Naive B cell (primary cell): ENCODE measurements around the gene TGFBI. TPM values are rescaled to one million over a fixed set of nuclear protein-coding genes. Genes with fewer than 3 reads are reported as not detected.
A peak's percentile ranks its signal among the peaks of the same experiment; 100 is the strongest.

Experiments used
- ATAC-seq, 2 donors: fragments of 150-1000 bp; cut with Tn5 transposase; 2 replicates each; pipeline ENCODE4 v1.10.0; 2021; ENCODE audit warnings: low read depth in 2 of 2, mild to moderate bottlenecking in 2 of 2, moderate library complexity in 2 of 2
- DNase-seq: peaks from one replicate; pipeline ENCODE4 v3.0.0; 2022
- H3K27ac Mint-ChIP-seq, 6 donors: one replicate each; pipeline ENCODE4 v1.8.0; 2020 to 2022; ENCODE audit warnings: mild to moderate bottlenecking in 6 of 6, mixed read lengths in 6 of 6, moderate library complexity in 5 of 6, inconsistent platforms in 2 of 6
- H3K27me3 Mint-ChIP-seq, 3 donors: one replicate each; pipeline ENCODE4 v1.8.0; 2021 to 2022; ENCODE audit warnings: mixed read lengths in 3 of 3, mild to moderate bottlenecking in 1 of 3
- H3K36me3 Mint-ChIP-seq, 2 donors: one replicate each; pipeline ENCODE4 v1.8.0; 2020 to 2022; ENCODE audit warnings: mixed read lengths in 2 of 2, inconsistent platforms in 1 of 2, mild to moderate bottlenecking in 1 of 2
- H3K4me1 Mint-ChIP-seq, 3 donors: one replicate each; pipeline ENCODE4 v1.8.0; 2020 to 2022; ENCODE audit warnings: mixed read lengths in 3 of 3, inconsistent platforms in 1 of 3, mild to moderate bottlenecking in 1 of 3, moderate library complexity in 1 of 3
- H3K4me3 Mint-ChIP-seq, 8 donors: one replicate each; pipeline ENCODE4 v1.8.0; 2020 to 2022; ENCODE audit warnings: mild to moderate bottlenecking in 8 of 8, mixed read lengths in 8 of 8, moderate library complexity in 8 of 8, inconsistent platforms in 2 of 8
- H3K9me3 Mint-ChIP-seq, 7 donors: one replicate each; pipeline ENCODE4 v1.8.0; 2020 to 2022; ENCODE audit warnings: mixed read lengths in 7 of 7, mild to moderate bottlenecking in 5 of 7, inconsistent platforms in 2 of 7, moderate library complexity in 1 of 7
- polyA plus RNA-seq, 6 donors: library from polyadenylated mRNA; unstranded; fragments of 300-500 nt; fragmentation: Illumina TruSeq; gene quantifications; one replicate each; pipeline ENCODE4 v1.2.3, GENCODE V29; 2021; ENCODE audit warnings: low read depth in 6 of 6

Gene TGFBI
- polyA plus RNA-seq, 6 donors from 2014 or later: 0.20 to 4.3 (median 1.2) TPM

- Mint-ChIP-seq H3K4me3 (no peak overlapping the region), H3K27me3 (peaks cover 0 to 5% (median 5%) of the 10 kb centered on the region in 3 donors), H3K9me3 (no peaks in the 10 kb centered on the region), H3K27ac (no peak overlapping the region), H3K4me1 (no peaks in the 10 kb centered on the region), H3K36me3 (no peaks in the 10 kb centered on the region)
- ATAC-seq (no peak), DNase-seq (no peak)
Observed at GRCh38 chr5:136047858-136048257, 19.1 kb downstream of the TGFBI start.

- Mint-ChIP-seq H3K9me3 (no peaks in the 10 kb centered on the region), H3K4me1 (no peaks in the 10 kb centered on the region), H3K27ac (no peak overlapping the region), H3K36me3 (no peaks in the 10 kb centered on the region), H3K27me3 (peaks cover 0 to 5% (median 5%) of the 10 kb centered on the region in 3 donors), H3K4me3 (no peak overlapping the region)
- no peak for ATAC-seq
- DNase-seq: no peak
Observed at GRCh38 chr5:136048966-136049365, 20.2 kb downstream of the TGFBI start.

- H3K27ac Mint-ChIP-seq: no peak overlapping the region
- ATAC-seq (no peak), DNase-seq (no peak)
- H3K27me3 Mint-ChIP-seq: peaks cover 0 to 5% (median 0%) of the 10 kb centered on the region in 3 donors
- H3K4me1 Mint-ChIP-seq: no peaks in the 10 kb centered on the region
- no peaks in the 10 kb centered on the region for H3K36me3 Mint-ChIP-seq
- H3K4me3 Mint-ChIP-seq: no peak overlapping the region
- no peaks in the 10 kb centered on the region for H3K9me3 Mint-ChIP-seq
Observed at GRCh38 chr5:136051486-136052220, 22.9 kb downstream of the TGFBI start.

- DNase-seq (no peak), ATAC-seq (no peak)
- H3K4me3 Mint-ChIP-seq: peak overlapping the region in 1 of 8 donors; percentile 80
- H3K9me3 Mint-ChIP-seq: no peaks in the 10 kb centered on the region
- peaks cover 0 to 10% (median 0%) of the 10 kb centered on the region in 3 donors for H3K27me3 Mint-ChIP-seq
- H3K4me1 Mint-ChIP-seq: no peaks in the 10 kb centered on the region
- H3K27ac Mint-ChIP-seq: no peak overlapping the region
- H3K36me3 Mint-ChIP-seq: no peaks in the 10 kb centered on the region
Observed at GRCh38 chr5:136052692-136053335, 24.0 kb downstream of the TGFBI start.

- H3K27me3 Mint-ChIP-seq: peaks cover 0 to 5% (median 0%) of the 10 kb centered on the region in 3 donors
Observed at GRCh38 chr5:136053336-136054141, 24.8 kb downstream of the TGFBI start.

GRCh38 chr5:136054142-136055019 is 25.6 kb downstream of the TGFBI start:
- Mint-ChIP-seq H3K36me3 (no peaks in the 10 kb centered on the region), H3K27me3 (peaks cover 0 to 5% (median 0%) of the 10 kb centered on the region in 3 donors), H3K4me3 (no peak overlapping the region), H3K9me3 (no peaks in the 10 kb centered on the region), H3K27ac (no peak overlapping the region), H3K4me1 (no peaks in the 10 kb centered on the region)
- no peak for ATAC-seq
- DNase-seq: no peak

More at GRCh38 chr5:136053336-136054141, 24.8 kb downstream of the TGFBI start:
- H3K4me3 Mint-ChIP-seq: no peak overlapping the region
- ATAC-seq (no peak), DNase-seq (no peak)
- H3K4me1 Mint-ChIP-seq: no peaks in the 10 kb centered on the region
- no peaks in the 10 kb centered on the region for H3K9me3 Mint-ChIP-seq
- H3K36me3 Mint-ChIP-seq: no peaks in the 10 kb centered on the region
- H3K27ac Mint-ChIP-seq: peak overlapping the region in 1 of 6 donors; percentile 60

- Mint-ChIP-seq H3K4me3 (no peak overlapping the region), H3K27me3 (peaks cover 0 to 5% (median 0%) of the 10 kb centered on the region in 3 donors), H3K36me3 (no peaks in the 10 kb centered on the region), H3K27ac (no peak overlapping the region), H3K9me3 (no peaks in the 10 kb centered on the region), H3K4me1 (no peaks in the 10 kb centered on the region)
- DNase-seq (no peak), ATAC-seq (no peak)
Observed at GRCh38 chr5:136055612-136056309, 27.0 kb downstream of the TGFBI start.

GRCh38 chr5:136056336-136056735 is 27.5 kb downstream of the TGFBI start:
- ATAC-seq: no peak
- H3K4me3 Mint-ChIP-seq: no peak overlapping the region
- no peaks in the 10 kb centered on the region for H3K9me3 Mint-ChIP-seq
- H3K36me3 Mint-ChIP-seq: no peaks in the 10 kb centered on the region
- H3K27me3 Mint-ChIP-seq: peaks cover 0 to 5% (median 2%) of the 10 kb centered on the region in 3 donors
- no peak for DNase-seq
- H3K4me1 Mint-ChIP-seq: no peaks in the 10 kb centered on the region
- H3K27ac Mint-ChIP-seq: peak overlapping the region in 1 of 6 donors; percentile 3

GRCh38 chr5:136056771-136057335 is 28.1 kb downstream of the TGFBI start:
- ATAC-seq: no peak
- Mint-ChIP-seq H3K36me3 (no peaks in the 10 kb centered on the region), H3K27me3 (peaks cover 0 to 7% (median 5%) of the 10 kb centered on the region in 3 donors)

GRCh38 chr5:136057401-136058038 is 28.7 kb downstream of the TGFBI start:
- Mint-ChIP-seq H3K36me3 (no peaks in the 10 kb centered on the region), H3K9me3 (no peaks in the 10 kb centered on the region), H3K4me1 (no peaks in the 10 kb centered on the region), H3K27me3 (peaks cover 0 to 9% (median 8%) of the 10 kb centered on the region in 3 donors), H3K4me3 (no peak overlapping the region), H3K27ac (peak overlapping the region in 1 of 6 donors; percentile 90)
- ATAC-seq: no peak
- DNase-seq: no peak

More at GRCh38 chr5:136056771-136057335, 28.1 kb downstream of the TGFBI start:
- H3K4me1 Mint-ChIP-seq: no peaks in the 10 kb centered on the region
- no peaks in the 10 kb centered on the region for H3K9me3 Mint-ChIP-seq
- no peak for DNase-seq
- no peak overlapping the region for H3K4me3 Mint-ChIP-seq
- peak overlapping the region in 2 of 6 donors; percentile 3 to 45 for H3K27ac Mint-ChIP-seq

GRCh38 chr5:136058039-136058971 is 29.5 kb downstream of the TGFBI start:
- ATAC-seq (no peak), DNase-seq (no peak)
- no peak overlapping the region for H3K27ac Mint-ChIP-seq
- H3K36me3 Mint-ChIP-seq: no peaks in the 10 kb centered on the region
- peaks cover 0 to 10% (median 9%) of the 10 kb centered on the region in 3 donors for H3K27me3 Mint-ChIP-seq
- H3K4me3 Mint-ChIP-seq: no peak overlapping the region
- no peaks in the 10 kb centered on the region for H3K4me1 Mint-ChIP-seq
- no peaks in the 10 kb centered on the region for H3K9me3 Mint-ChIP-seq
